Stimulated activated CD4-positive, alpha-beta T cell treated with anti-CD3 and anti-CD28 coated beads, Interleukin-4, amount 100 ng/mL, for 4 hours (primary cell): ENCODE data around the gene NAA38.

ENCODE experiments used
- DNase-seq, 2 experiments: peaks; one replicate each; pipeline ENCODE4 v3.0.0-alpha.2; 2020

The NAA38 gene

DNA sequence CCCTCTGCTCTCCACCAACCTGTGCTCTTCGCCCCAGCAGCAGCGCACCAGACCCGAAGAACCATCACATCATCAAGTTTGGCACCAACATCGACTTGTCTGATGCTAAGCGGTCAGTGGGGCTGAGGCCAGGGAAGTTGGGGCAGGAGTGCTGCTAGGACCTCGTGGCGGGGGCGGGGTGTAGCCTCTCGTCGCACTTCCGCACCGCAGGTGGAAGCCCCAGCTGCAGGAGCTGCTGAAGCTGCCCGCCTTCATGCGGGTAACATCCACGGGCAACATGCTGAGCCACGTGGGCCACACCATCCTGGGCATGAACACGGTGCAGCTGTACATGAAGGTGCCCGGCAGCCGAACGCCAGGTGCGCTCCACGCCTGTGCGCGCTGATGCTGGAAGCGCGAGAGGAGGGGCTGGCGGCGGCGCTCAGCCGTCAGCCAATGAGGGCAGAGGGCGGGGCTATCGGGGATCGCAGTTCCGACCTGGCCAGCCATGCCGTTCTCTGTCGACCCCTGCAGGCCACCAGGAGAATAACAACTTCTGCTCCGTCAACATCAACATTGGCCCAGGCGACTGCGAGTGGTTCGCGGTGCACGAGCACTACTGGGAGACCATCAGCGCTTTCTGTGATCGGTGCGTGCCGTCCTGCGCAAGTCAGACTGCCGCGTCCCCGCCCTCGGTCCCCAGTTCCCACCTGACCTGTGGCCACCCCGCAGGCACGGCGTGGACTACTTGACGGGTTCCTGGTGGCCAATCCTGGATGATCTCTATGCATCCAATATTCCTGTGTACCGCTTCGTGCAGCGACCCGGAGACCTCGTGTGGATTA lies 5.7 kb downstream of the NAA38 start:
- DNase-seq = peak; percentile 89 to 93

DNA sequence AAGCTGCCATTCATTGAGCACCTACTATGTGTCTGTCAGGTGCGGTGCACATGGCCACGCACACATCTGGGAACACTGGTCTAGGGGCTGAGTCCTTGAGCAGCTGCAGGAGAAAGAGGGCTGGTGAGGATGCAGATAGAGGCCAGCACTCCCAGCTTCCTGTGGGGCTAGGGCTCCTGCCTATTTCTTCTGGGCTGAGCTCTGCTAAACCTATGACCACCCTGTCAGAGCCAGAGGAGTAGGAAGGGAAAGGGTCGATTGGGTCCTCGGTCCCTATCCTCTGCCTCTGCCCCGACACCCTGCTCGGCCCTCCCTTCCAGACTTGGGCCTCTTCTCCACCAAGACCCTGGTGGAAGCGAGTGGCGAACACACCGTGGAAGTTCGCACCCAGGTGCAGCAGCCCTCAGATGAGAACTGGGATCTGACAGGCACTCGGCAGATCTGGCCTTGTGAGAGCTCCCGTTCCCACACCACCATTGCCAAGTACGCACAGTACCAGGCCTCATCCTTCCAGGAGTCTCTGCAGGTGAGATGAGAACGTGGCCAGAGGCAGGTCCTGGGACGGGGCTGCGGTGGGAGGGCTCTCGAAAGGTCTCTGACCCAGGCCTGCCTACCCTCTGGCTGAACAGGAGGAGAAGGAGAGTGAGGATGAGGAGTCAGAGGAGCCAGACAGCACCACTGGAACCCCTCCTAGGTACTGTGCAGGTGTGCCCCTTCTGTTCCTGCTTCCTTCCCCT lies 6.5 kb downstream of the NAA38 start:
- no peak for DNase-seq

GRCh38 chr17:7849751-7850504 lies 7.4 kb downstream of the NAA38 start:
- DNase-seq = no peak

GRCh38 chr17:7849130-7849750 lies 8.1 kb downstream of the NAA38 start:
- no peak for DNase-seq

- no peak for DNase-seq
Measured at GRCh38 chr17:7848739-7849129, 8.6 kb downstream of the NAA38 start.

DNA sequence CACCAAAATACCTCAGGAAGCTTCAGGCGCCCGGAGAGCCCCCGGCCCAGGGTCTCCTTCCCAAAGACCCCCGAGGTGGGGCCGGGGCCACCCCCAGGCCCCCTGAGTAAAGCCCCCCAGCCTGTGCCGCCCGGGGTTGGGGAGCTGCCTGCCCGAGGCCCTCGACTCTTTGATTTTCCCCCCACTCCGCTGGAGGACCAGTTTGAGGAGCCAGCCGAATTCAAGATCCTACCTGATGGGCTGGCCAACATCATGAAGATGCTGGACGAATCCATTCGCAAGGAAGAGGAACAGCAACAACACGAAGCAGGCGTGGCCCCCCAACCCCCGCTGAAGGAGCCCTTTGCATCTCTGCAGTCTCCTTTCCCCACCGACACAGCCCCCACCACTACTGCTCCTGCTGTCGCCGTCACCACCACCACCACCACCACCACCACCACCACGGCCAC lies 9.2 kb downstream of the NAA38 start:
- no peak for DNase-seq

GRCh38 chr17:7846765-7847661 lies 10.3 kb downstream of the NAA38 start:
- no peak for DNase-seq

DNA sequence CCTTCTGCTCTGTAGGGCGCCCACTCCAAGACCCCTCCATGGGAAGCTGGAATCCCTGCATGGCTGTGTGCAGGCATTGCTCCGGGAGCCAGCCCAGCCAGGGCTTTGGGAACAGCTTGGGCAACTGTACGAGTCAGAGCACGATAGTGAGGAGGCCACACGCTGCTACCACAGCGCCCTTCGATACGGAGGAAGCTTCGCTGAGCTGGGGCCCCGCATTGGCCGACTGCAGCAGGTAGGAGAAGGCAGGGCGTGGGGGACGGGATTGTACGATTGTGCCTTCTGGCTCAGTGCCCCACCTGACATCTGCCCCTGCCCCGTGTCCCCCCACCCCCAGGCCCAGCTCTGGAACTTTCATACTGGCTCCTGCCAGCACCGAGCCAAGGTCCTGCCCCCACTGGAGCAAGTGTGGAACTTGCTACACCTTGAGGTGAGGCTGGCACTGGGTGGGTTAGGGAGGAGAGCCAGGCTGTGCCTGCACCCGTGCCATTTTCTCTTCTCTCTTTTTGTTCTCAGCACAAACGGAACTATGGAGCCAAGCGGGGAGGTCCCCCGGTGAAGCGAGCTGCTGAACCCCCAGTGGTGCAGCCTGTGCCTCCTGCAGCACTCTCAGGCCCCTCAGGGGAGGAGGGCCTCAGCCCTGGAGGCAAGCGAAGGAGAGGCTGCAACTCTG lies 11.2 kb downstream of the NAA38 start:
- no peak for DNase-seq

GRCh38 chr17:7845359-7846062 lies 11.8 kb downstream of the NAA38 start:
- no peak for DNase-seq

GRCh38 chr17:7844292-7845154 lies 12.8 kb downstream of the NAA38 start:
- DNase-seq = peak; percentile 76 to 79

GRCh38 chr17:7843536-7844291 lies 13.6 kb downstream of the NAA38 start:
- peak; percentile 90 to 95 for DNase-seq

DNA sequence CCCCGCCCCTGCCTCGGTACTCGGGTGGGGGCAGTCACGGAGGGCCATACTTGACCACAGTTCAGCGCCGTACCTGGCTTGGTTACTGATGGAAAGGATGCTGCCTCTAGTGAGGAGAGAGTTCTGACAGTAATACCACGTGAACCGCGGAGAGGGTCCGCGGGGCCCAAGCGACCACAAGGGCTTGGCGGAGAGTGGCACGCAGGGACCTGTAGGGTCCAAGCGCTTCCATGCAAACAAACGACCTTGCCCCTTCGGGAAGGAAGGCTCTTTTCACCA lies 14.2 kb downstream of the NAA38 start:
- DNase-seq = no peak

DNA sequence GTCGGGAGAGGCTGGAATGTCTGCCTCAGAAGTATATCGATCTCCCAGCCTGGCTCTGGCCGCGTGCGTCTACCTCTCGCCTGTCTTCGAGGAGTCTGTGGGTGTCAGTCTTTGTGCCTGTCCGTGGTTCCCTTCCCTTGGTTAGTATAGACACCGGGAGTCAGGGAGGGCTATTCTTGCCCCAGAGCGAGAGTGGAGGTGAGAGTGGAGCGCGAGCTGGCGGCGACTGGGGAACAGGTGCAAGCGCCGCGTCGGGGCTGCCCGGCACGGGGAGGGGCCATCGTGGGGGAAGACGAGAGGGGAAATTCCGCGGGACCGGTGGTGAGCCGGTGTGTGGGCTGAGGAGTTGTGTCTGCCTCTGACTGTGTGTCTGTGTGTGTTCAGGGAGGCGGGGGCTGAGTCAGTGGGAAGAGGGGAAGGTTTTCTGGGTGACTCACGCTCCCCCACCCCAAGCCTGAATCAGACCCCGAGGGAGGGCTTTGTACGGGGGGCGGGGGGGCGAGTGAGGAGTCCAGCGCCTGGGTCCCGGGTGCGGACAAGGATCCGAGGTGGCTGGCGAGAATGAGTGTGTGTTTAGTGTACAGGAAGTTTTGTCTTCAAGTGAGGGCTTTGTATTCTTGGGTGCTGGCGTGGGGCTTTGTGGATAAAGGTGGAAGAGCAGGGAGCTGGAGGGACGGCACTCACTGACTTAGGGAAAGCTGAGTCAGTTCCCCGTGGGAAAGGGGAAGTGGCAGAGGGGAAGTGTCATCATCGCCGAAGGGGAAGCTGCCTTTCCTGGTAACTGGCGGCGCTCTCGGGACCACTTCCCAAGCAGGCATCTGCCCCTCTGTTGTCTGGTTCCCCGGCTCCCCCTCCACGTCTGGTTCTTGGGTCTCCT lies 14.7 kb downstream of the NAA38 start:
- peak; percentile 94 to 99 for DNase-seq

DNA sequence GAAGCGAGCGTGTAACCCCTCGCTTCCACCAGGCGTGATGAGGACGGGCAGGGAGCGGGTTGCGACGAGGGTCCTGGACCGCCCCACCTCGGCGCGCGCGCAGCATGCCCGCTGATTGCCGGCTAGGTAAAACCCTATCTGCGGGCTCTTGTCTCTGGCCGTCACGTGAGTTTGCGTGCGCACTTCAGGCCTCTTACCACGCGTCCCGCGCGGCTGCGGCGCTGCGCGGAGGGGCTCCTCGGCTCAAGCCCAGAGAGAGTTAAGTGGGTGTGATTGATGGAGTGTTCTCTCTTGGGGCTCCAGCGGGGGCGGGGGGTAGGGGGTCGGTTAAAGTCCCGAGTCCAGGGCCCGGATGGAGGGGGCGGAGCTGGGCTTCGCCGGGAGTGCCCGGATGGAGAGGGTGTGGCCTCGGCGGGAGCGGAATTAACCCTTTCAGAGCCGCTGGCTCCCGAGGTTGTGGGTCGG lies 15.4 kb downstream of the NAA38 start:
- DNase-seq = peak; percentile 83 to 86

DNA sequence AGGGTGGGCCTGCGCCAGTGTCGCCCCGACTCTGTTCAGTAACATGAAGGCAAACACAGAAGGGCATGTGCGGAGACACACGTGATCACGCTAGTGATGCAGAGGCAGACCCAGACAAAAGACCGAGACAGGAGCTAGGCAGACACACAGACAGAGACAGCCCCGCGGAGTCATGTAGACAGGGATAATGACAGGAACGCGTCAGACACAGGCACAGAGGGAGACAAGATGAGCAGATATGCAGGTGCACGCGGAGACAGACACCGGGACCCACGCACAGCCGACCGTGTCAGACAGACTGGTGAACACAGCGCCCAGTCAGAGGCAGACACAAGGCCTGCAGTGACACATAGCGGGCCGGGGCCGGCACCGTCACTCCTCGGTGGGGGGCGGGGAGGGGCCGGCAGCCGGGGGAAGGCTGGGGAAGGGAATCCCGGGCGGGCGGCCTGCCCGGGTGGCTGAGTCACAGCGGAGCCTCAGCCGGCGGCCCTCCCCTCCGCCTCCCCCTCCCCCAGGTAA lies 15.9 kb downstream of the NAA38 start:
- peak; percentile 93 to 97 for DNase-seq

DNA sequence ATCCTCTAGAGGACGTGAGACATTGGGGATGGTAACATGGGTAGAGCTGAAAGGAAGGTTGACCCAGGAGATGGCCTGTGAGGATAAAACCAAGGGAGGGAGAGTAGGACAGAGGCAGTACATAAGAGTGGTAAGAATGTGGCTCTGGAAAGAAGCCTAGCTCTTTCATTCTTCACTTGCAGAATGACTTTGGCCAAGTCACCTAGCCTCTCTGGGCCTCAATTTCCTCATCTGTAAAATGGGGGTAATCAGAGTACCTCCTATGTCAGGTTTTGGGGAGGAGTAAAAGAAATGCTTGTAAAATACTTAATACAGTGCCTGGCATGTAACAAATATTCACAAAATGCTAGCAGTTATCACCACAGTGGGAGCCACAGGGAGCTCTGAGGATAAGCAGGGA lies 16.5 kb downstream of the NAA38 start:
- DNase-seq = no peak

DNA sequence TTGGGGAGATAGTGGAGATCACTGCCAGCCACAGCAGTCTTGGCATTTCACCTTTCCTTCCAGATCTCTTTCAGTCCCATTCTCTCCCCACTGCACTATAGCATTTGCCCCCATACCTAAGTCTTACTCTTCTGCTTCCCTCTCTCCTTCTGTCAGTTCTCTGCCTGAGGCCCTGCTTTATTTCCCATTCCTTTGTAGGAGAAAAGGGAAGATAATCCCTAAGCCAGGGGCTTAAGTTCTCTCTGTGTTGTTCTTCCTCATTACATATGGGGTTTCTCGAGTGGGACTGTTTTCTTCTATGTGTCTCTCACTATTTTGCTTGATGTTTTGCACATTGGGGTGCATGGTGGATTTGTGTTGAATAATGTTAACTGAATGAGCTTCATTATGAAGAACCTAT lies 16.9 kb downstream of the NAA38 start:
- DNase-seq = no peak

GRCh38 chr17:7839876-7840261 lies 17.5 kb downstream of the NAA38 start:
- no peak for DNase-seq
